CD4-positive, alpha-beta T cell treated with Interleukin-2 at 100 ng/mL for 4 hours (primary cell): ENCODE results near the gene PDGFRB.

ENCODE experiments used
- DNase-seq: peaks from one replicate; pipeline ENCODE4 v3.0.0-alpha.2; 2020; ENCODE audit warnings: low spot score

The PDGFRB gene

GRCh38 chr5:150065886-150066285 is 89.8 kb downstream of the PDGFRB start:
- no peak for DNase-seq

GRCh38 chr5:150065346-150065745 is 90.3 kb downstream of the PDGFRB start:
- DNase-seq = no peak

GRCh38 chr5:150064681-150065220 is 90.9 kb downstream of the PDGFRB start:
- no peak for DNase-seq
